ENCODE data around the gene GALNT12.

GALNT12 gene

GRCh38 chr9:98851730-98852459 lies 44.4 kb downstream of the GALNT12 start:
- Histone ChIP-seq H3K9me3 (ENCODE audit: control insufficient read depth, insufficient read depth, low read length) (no peaks in the 10 kb centered on the region), H3K27ac (ENCODE audit: low read depth, low read length) (no peak overlapping the region), H3K9ac (ENCODE audit: low read depth, low read length) (no peak overlapping the region), H3K4me1 (ENCODE audit: control insufficient read depth, insufficient read depth, low read length) (peaks cover 13% of the 10 kb centered on the region), H3K36me3 (ENCODE audit: control insufficient read depth, insufficient read depth, low read length) (no peaks in the 10 kb centered on the region), H3K4me3 (ENCODE audit: low read depth, low read length) (no peak overlapping the region), H3K27me3 (ENCODE audit: control insufficient read depth, insufficient read depth, low read length) (no peaks in the 10 kb centered on the region)

GRCh38 chr9:98852460-98852734 lies 44.9 kb downstream of the GALNT12 start:
- no peak overlapping the region for H3K9ac ChIP-seq (ENCODE audit: low read depth, low read length)
- no peaks in the 10 kb centered on the region for H3K27me3 ChIP-seq (ENCODE audit: control insufficient read depth, insufficient read depth, low read length)
- H3K36me3 ChIP-seq (ENCODE audit: control insufficient read depth, insufficient read depth, low read length) = no peaks in the 10 kb centered on the region
- H3K27ac ChIP-seq (ENCODE audit: low read depth, low read length) = no peak overlapping the region
- peaks cover 13% of the 10 kb centered on the region for H3K4me1 ChIP-seq (ENCODE audit: control insufficient read depth, insufficient read depth, low read length)
- no peaks in the 10 kb centered on the region for H3K9me3 ChIP-seq (ENCODE audit: control insufficient read depth, insufficient read depth, low read length)
- H3K4me3 ChIP-seq (ENCODE audit: low read depth, low read length) = no peak overlapping the region

GRCh38 chr9:98852961-98853360 lies 45.5 kb downstream of the GALNT12 start:
- Histone ChIP-seq H3K4me1 (ENCODE audit: control insufficient read depth, insufficient read depth, low read length) (peaks cover 12% of the 10 kb centered on the region), H3K27ac (ENCODE audit: low read depth, low read length) (no peak overlapping the region), H3K9ac (ENCODE audit: low read depth, low read length) (no peak overlapping the region), H3K36me3 (ENCODE audit: control insufficient read depth, insufficient read depth, low read length) (no peaks in the 10 kb centered on the region), H3K9me3 (ENCODE audit: control insufficient read depth, insufficient read depth, low read length) (no peaks in the 10 kb centered on the region), H3K4me3 (ENCODE audit: low read depth, low read length) (no peak overlapping the region), H3K27me3 (ENCODE audit: control insufficient read depth, insufficient read depth, low read length) (no peaks in the 10 kb centered on the region)

GRCh38 chr9:98854266-98854665 lies 46.8 kb downstream of the GALNT12 start:
- H3K9me3 ChIP-seq (ENCODE audit: control insufficient read depth, insufficient read depth, low read length) = no peaks in the 10 kb centered on the region
- no peaks in the 10 kb centered on the region for H3K36me3 ChIP-seq (ENCODE audit: control insufficient read depth, insufficient read depth, low read length)
- no peaks in the 10 kb centered on the region for H3K27me3 ChIP-seq (ENCODE audit: control insufficient read depth, insufficient read depth, low read length)
- H3K4me3 ChIP-seq (ENCODE audit: low read depth, low read length) = no peak overlapping the region
- H3K4me1 ChIP-seq (ENCODE audit: control insufficient read depth, insufficient read depth, low read length) = peaks cover 7% of the 10 kb centered on the region; the same call in 1 of the 2 replicates
- H3K9ac ChIP-seq (ENCODE audit: low read depth, low read length) = no peak overlapping the region
- H3K27ac ChIP-seq (ENCODE audit: low read depth, low read length) = no peak overlapping the region

- Histone ChIP-seq H3K9ac (ENCODE audit: low read depth, low read length) (no peak overlapping the region), H3K4me3 (ENCODE audit: low read depth, low read length) (no peak overlapping the region), H3K27me3 (ENCODE audit: control insufficient read depth, insufficient read depth, low read length) (no peaks in the 10 kb centered on the region), H3K27ac (ENCODE audit: low read depth, low read length) (no peak overlapping the region), H3K36me3 (ENCODE audit: control insufficient read depth, insufficient read depth, low read length) (no peaks in the 10 kb centered on the region), H3K4me1 (ENCODE audit: control insufficient read depth, insufficient read depth, low read length) (peaks cover 4% of the 10 kb centered on the region; the same call in 1 of the 2 replicates), H3K9me3 (ENCODE audit: control insufficient read depth, insufficient read depth, low read length) (no peaks in the 10 kb centered on the region)
Measured at GRCh38 chr9:98855592-98855991, 48.1 kb downstream of the GALNT12 start.

- no peaks in the 10 kb centered on the region for H3K9me3 ChIP-seq (ENCODE audit: control insufficient read depth, insufficient read depth, low read length)
- no peak overlapping the region for H3K4me3 ChIP-seq (ENCODE audit: low read depth, low read length)
Measured at GRCh38 chr9:98856982-98857381, 49.5 kb downstream of the GALNT12 start.

GRCh38 chr9:98859941-98860340 lies 52.5 kb downstream of the GALNT12 start:
- no peaks in the 10 kb centered on the region for H3K36me3 ChIP-seq (ENCODE audit: control insufficient read depth, insufficient read depth, low read length)
- H3K4me3 ChIP-seq (ENCODE audit: low read depth, low read length) = no peak overlapping the region
- no peaks in the 10 kb centered on the region for H3K9me3 ChIP-seq (ENCODE audit: control insufficient read depth, insufficient read depth, low read length)
- no peak overlapping the region for H3K9ac ChIP-seq (ENCODE audit: low read depth, low read length)
- no peaks in the 10 kb centered on the region for H3K4me1 ChIP-seq (ENCODE audit: control insufficient read depth, insufficient read depth, low read length)
- no peaks in the 10 kb centered on the region for H3K27me3 ChIP-seq (ENCODE audit: control insufficient read depth, insufficient read depth, low read length)
- no peak overlapping the region for H3K27ac ChIP-seq (ENCODE audit: low read depth, low read length)

More at GRCh38 chr9:98856982-98857381, 49.5 kb downstream of the GALNT12 start:
- no peaks in the 10 kb centered on the region for H3K27me3 ChIP-seq (ENCODE audit: control insufficient read depth, insufficient read depth, low read length)
- no peaks in the 10 kb centered on the region for H3K36me3 ChIP-seq (ENCODE audit: control insufficient read depth, insufficient read depth, low read length)
- no peak overlapping the region for H3K9ac ChIP-seq (ENCODE audit: low read depth, low read length)
- H3K27ac ChIP-seq (ENCODE audit: low read depth, low read length) = no peak overlapping the region
- H3K4me1 ChIP-seq (ENCODE audit: control insufficient read depth, insufficient read depth, low read length) = no peaks in the 10 kb centered on the region

GRCh38 chr9:98860871-98861293 lies 53.4 kb downstream of the GALNT12 start:
- Histone ChIP-seq H3K4me1 (ENCODE audit: control insufficient read depth, insufficient read depth, low read length) (no peaks in the 10 kb centered on the region), H3K4me3 (ENCODE audit: low read depth, low read length) (no peak overlapping the region), H3K9ac (ENCODE audit: low read depth, low read length) (no peak overlapping the region), H3K27me3 (ENCODE audit: control insufficient read depth, insufficient read depth, low read length) (no peaks in the 10 kb centered on the region), H3K9me3 (ENCODE audit: control insufficient read depth, insufficient read depth, low read length) (no peaks in the 10 kb centered on the region), H3K27ac (ENCODE audit: low read depth, low read length) (no peak overlapping the region), H3K36me3 (ENCODE audit: control insufficient read depth, insufficient read depth, low read length) (no peaks in the 10 kb centered on the region)

- Histone ChIP-seq H3K9me3 (ENCODE audit: control insufficient read depth, insufficient read depth, low read length) (no peaks in the 10 kb centered on the region), H3K4me3 (ENCODE audit: low read depth, low read length) (no peak overlapping the region), H3K4me1 (ENCODE audit: control insufficient read depth, insufficient read depth, low read length) (no peaks in the 10 kb centered on the region), H3K27ac (ENCODE audit: low read depth, low read length) (no peak overlapping the region), H3K36me3 (ENCODE audit: control insufficient read depth, insufficient read depth, low read length) (no peaks in the 10 kb centered on the region), H3K27me3 (ENCODE audit: control insufficient read depth, insufficient read depth, low read length) (no peaks in the 10 kb centered on the region), H3K9ac (ENCODE audit: low read depth, low read length) (no peak overlapping the region)
Measured at GRCh38 chr9:98861781-98862504, 54.5 kb downstream of the GALNT12 start.

- no peak overlapping the region for H3K4me3 ChIP-seq (ENCODE audit: low read depth, low read length)
- no peak overlapping the region for H3K9ac ChIP-seq (ENCODE audit: low read depth, low read length)
- H3K36me3 ChIP-seq (ENCODE audit: control insufficient read depth, insufficient read depth, low read length) = no peaks in the 10 kb centered on the region
- H3K27me3 ChIP-seq (ENCODE audit: control insufficient read depth, insufficient read depth, low read length) = no peaks in the 10 kb centered on the region
- H3K27ac ChIP-seq (ENCODE audit: low read depth, low read length) = no peak overlapping the region
- H3K4me1 ChIP-seq (ENCODE audit: control insufficient read depth, insufficient read depth, low read length) = no peaks in the 10 kb centered on the region
- H3K9me3 ChIP-seq (ENCODE audit: control insufficient read depth, insufficient read depth, low read length) = no peaks in the 10 kb centered on the region
Measured at GRCh38 chr9:98862936-98863335, 55.5 kb downstream of the GALNT12 start.

- Histone ChIP-seq H3K4me1 (ENCODE audit: control insufficient read depth, insufficient read depth, low read length) (no peaks in the 10 kb centered on the region), H3K9ac (ENCODE audit: low read depth, low read length) (no peak overlapping the region), H3K4me3 (ENCODE audit: low read depth, low read length) (no peak overlapping the region), H3K36me3 (ENCODE audit: control insufficient read depth, insufficient read depth, low read length) (no peaks in the 10 kb centered on the region), H3K9me3 (ENCODE audit: control insufficient read depth, insufficient read depth, low read length) (no peaks in the 10 kb centered on the region), H3K27me3 (ENCODE audit: control insufficient read depth, insufficient read depth, low read length) (no peaks in the 10 kb centered on the region), H3K27ac (ENCODE audit: low read depth, low read length) (no peak overlapping the region)
Measured at GRCh38 chr9:98864281-98865174, 57.1 kb downstream of the GALNT12 start.

Measured in HUES48 (cell line).